ENCODE results near the gene UCHL3. TPM values are rescaled to one million over a fixed set of nuclear protein-coding genes. Genes with fewer than 3 reads are reported as not detected.

The UCHL3 gene
- total and polyA plus RNA-seq, 10 of the 15 experiments (the other 5 are each of a cell fraction or from before 2014, with no cell fraction given) = 52.5 to 179 (median 104) TPM

GRCh38 chr13:75607447-75607846 lies 57.9 kb downstream of the UCHL3 start:
- no peak overlapping the region for H2AFZ ChIP-seq (ENCODE audit: control insufficient read depth, low read depth, low read length)
- H3K9ac ChIP-seq (ENCODE audit: control insufficient read depth, insufficient read depth, low read length) = no peak overlapping the region
- ATAC-seq = no peak
- TF ChIP-seq EGR1 (IDR thresholded peaks at IDR 0.05; ENCODE audit: borderline replicate concordance in 1 of 2, low read depth in 2 of 2, low read length in 2 of 2) (no peak), KAT2A (conservative IDR thresholded peaks at IDR 0.05; ENCODE audit: control insufficient read depth, low read depth, low read length) (no peak), EZH2 (IDR thresholded peaks at IDR 0.05; ENCODE audit: borderline replicate concordance, control insufficient read depth, low read depth, low read length) (no peak), SUZ12 (IDR thresholded peaks at IDR 0.05; ENCODE audit: unreplicated experiment) (no peak), MEF2A (IDR thresholded peaks at IDR 0.05; ENCODE audit: insufficient read depth, low read depth, low read length) (no peak), ZSCAN29 (IDR thresholded peaks at IDR 0.05) (no peak), GATAD2B (conservative IDR thresholded peaks at IDR 0.05; ENCODE audit: low read depth) (no peak), MTA3 (IDR thresholded peaks at IDR 0.05; ENCODE audit: borderline replicate concordance, low read length) (no peak), MEF2B (IDR thresholded peaks at IDR 0.05; ENCODE audit: partially characterized antibody, poor library complexity, severe bottlenecking) (no peak)
- no peak for FAIRE-seq
- no peak overlapping the region for H3K27ac ChIP-seq (ENCODE audit: control insufficient read depth, insufficient read depth)
- SMC1A ChIA-PET (ENCODE audit: uncharacterized antibody, unreplicated experiment) = interaction anchor here (0.6 to 2.1 kb wide), 2 partner anchors 8 to 19 kb away, joined by 3 to 7 read pairs; no protein-coding TSS in a partner anchor
- no peaks in the 10 kb centered on the region for H3K79me2 ChIP-seq (ENCODE audit: control insufficient read depth, insufficient read depth, low read length)
- H4K20me1 ChIP-seq (ENCODE audit: control insufficient read depth, insufficient read depth) = no peaks in the 10 kb centered on the region
- 0 out of 4 replicates have a peak, but pooled peaks cover 0 to 7% of the 10 kb centered on the region in 2 experiments for H3K36me3 ChIP-seq (ENCODE audit: control insufficient read depth in 2 of 2, insufficient read depth in 2 of 2, low read length in 1 of 2)
- CTCF ChIA-PET = no interaction called here
- no peak for DNase-seq (ENCODE audit: low read depth, low spot score)
- H3K4me3 ChIP-seq = no peak overlapping the region
- WGBS (ENCODE audit: insufficient coverage, insufficient replicate concordance, low lambda C conversion rate, missing lambda C conversion rate) = 100% methylated on average over 2 of the region's 2 CpGs
- H3K9me3 ChIP-seq (replicated peaks; ENCODE audit: control insufficient read depth, insufficient read depth, low read length) = no peaks in the 10 kb centered on the region
- in situ Hi-C loops (cut with MboI) (no loop called here), intact Hi-C loops (cut with micrococcal nuclease; ENCODE audit: unreplicated experiment) (no loop called here)
- H3K27me3 ChIP-seq (replicated peaks in 1 of 2; ENCODE audit: control insufficient read depth in 2 of 2, insufficient read depth in 2 of 2, low read length in 1 of 2) = no peaks in the 10 kb centered on the region
- RAD21 ChIA-PET (ENCODE audit: unreplicated experiment) = no interaction called here
- H3K4me2 ChIP-seq (ENCODE audit: control insufficient read depth, insufficient read depth) = no peak overlapping the region
- H3K4me1 ChIP-seq (ENCODE audit: control insufficient read depth, insufficient read depth, low read length) = no peaks in the 10 kb centered on the region
- POLR2A ChIA-PET = no interaction called here
- BruUV-seq (replicated peaks) = no TSS peak
